HFF-Myc (cell line): ENCODE results near the gene FLCN.

Source experiments
- DNase-seq: peaks from one replicate; pipeline ENCODE4 v3.0.0-alpha.2; 2011; ENCODE audit warnings: low read depth; ENCODE audit errors: extremely low read depth
- H3K4me3 ChIP-seq: replicated peaks from 2 replicates; pipeline ENCODE4 v1.5.1; 2011; ENCODE audit warnings: low read depth, mild to moderate bottlenecking, control low read depth, low read length
- TF ChIP-seq, protein P1 (sequence below): IDR thresholded peaks from 2 replicates; pipeline ENCODE4 v1.5.1; 2012; ENCODE audit warnings: mild to moderate bottlenecking, low read depth, low read length, control low read depth; ENCODE audit errors: missing control alignments

The FLCN gene

DNA sequence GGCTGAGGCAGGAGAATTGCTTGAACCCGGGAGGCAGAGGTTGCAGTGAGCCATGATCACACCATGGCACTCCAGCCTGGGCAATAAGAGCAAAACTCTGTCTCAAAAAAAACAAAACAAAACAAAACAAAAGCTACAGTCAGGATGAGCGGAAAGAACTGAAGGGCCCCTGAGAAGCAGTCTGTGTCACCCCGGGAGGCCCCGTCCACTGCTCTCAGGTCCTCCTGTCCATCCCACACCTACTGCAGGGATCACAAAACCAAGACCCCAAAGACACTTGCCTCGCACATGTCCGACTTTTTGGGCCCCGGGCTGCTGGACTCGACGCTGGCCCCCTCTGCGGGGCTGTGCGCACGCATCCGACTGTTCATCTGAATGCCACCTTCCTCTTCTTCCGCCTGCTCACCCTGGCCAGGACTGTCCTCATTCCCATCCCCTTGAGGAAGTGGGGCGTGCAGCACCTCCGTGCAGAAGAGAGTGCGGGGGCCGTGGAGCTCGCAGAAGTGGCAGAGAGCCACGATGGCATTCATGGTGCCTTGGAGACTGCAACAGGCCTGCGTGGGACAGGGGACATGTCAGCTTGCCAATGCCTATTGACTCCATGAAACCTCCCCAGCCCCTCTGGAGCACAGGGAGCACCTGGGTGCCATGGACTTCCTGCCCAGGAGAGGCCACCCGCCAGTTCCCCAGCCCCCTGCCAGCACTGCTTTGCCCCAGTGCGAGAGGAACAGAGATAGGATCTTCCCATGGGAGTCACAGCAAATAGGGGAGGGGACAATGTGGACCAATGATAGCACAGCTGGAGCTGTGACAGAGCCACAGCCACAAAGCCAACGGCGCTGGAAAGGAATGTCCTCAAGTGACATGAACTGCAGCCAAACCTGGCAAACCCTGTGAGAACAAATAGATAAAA is 9.1 kb downstream of the FLCN start:
- no peak overlapping the region for H3K4me3 ChIP-seq
- TF ChIP-seq, protein P1, sequence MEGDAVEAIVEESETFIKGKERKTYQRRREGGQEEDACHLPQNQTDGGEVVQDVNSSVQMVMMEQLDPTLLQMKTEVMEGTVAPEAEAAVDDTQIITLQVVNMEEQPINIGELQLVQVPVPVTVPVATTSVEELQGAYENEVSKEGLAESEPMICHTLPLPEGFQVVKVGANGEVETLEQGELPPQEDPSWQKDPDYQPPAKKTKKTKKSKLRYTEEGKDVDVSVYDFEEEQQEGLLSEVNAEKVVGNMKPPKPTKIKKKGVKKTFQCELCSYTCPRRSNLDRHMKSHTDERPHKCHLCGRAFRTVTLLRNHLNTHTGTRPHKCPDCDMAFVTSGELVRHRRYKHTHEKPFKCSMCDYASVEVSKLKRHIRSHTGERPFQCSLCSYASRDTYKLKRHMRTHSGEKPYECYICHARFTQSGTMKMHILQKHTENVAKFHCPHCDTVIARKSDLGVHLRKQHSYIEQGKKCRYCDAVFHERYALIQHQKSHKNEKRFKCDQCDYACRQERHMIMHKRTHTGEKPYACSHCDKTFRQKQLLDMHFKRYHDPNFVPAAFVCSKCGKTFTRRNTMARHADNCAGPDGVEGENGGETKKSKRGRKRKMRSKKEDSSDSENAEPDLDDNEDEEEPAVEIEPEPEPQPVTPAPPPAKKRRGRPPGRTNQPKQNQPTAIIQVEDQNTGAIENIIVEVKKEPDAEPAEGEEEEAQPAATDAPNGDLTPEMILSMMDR = no peak
- DNase-seq = no peak

DNA sequence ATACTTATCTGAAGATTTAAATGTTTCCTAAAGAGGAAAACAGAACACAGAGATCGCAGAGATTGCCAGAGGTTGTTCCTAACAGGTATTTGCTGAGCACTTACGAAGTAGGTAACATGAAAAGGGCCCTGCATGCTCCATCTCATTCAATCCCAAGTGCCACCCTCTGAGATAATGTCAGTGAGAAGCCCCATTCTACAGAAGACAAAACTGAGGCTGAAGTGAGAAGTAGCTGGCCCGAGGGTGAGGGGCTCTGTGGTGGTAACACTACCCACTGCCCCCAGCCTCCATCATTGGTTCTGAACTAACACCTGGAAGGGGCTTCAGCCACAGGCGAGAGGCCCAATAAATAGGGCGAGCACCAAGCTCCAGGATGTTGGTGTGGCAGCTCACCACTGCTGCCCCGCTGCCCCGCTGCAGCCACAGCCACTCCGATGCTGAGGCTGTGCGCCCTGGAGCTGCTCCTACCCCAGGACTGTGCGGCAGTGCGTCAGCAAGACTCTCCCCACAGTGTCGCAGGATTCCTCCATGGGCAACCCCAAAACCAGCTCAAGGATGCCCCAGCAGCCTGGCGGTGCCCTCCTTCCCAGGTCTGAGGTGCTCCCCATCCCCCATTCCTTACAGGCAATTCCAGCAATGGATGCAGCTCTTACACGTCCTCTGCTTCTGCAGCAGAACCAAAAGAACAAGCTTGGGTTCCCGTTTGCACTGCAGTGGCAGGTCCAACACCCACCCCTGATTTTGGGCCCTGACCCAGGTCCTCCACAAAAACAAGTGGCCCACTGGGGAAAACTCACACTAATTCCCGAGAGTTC is 10.3 kb downstream of the FLCN start:
- DNase-seq = no peak
- no peak overlapping the region for H3K4me3 ChIP-seq
- TF ChIP-seq, protein P1 = no peak

DNA sequence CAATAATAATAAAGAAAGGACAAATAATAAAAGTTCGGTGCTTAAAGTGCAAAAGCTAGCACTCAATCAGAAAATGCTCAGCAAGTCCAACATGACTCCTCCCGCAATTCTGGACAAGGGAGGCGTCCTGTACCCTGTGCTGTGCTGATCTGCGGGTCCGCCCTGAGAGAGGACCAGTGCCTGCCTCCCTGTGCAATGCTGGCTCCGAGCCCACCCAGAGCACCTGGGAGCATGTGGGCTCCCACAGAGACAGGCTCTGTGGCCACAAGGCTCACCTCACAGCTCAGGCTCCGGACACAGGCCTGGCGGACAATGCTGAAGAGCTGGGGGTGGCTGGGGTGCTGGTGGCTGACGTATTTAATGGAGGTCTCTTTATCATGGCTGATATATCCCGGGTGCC is 11.1 kb downstream of the FLCN start:
- DNase-seq = no peak
- no peak overlapping the region for H3K4me3 ChIP-seq
- TF ChIP-seq, protein P1 = no peak

DNA sequence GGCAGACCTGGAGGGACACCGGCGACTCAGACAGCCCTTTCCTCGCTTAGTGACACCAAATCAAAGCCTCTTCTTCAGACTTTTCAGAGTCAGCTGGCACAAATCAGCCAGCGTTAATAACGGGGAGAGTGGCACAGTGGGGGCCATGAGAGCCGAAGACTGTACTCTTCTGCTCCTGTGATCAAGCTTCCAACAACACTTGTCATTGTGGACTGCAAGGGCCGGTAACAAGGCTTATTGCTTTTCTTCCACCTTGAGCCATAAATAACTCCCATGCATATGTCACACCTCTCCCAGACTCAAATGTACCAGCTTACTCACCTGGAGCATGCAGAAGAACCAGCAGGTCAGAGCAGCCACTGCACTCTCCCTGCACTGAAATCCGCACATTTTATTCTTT is 12.8 kb downstream of the FLCN start:
- no peak overlapping the region for H3K4me3 ChIP-seq
- TF ChIP-seq, protein P1 = no peak
- no peak for DNase-seq

DNA sequence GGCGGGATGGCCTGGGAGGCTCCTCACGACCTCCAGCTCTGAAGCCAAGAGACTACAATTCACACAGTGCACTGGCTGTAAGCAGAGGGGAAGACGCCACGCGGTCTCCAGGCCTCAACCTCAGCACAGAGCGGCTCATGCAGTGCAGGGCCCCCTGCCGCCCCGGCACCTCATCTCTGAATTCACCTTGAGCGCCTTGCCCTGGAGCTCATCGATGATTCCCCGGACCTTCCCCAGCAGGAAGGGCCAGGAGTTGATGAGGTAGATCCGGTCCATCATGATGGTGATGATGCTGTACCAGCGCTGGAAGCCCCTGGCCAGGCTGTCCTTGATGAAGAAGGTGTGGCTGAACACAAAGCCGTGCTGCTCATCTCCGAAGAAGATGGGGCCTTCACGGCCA is 13.2 kb downstream of the FLCN start:
- no peak overlapping the region for H3K4me3 ChIP-seq
- no peak for DNase-seq
- TF ChIP-seq, protein P1 = no peak

DNA sequence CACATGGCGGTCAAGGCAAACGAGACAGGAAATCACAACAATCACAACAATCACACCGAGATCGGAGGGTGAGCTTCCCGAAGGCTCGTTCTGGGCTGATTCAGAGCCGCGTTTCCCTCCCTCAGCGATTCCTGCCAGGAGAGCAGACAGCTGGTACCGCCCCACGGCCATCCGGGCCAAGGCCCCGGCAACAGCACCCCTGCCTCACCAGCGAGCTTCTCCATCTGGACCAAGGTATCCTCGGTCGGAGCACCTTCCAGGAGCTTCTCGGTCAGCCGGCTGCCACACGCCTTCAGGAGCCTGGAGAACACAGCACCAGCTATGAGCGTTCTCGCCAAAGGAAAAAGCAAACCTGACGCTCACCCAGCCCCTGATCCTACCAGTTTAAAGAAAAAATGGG is 15.6 kb downstream of the FLCN start:
- no peak overlapping the region for H3K4me3 ChIP-seq
- no peak for DNase-seq
- TF ChIP-seq, protein P1 = no peak
